ENCODE measurements around the gene TTLL11.

Gene TTLL11, protein sequence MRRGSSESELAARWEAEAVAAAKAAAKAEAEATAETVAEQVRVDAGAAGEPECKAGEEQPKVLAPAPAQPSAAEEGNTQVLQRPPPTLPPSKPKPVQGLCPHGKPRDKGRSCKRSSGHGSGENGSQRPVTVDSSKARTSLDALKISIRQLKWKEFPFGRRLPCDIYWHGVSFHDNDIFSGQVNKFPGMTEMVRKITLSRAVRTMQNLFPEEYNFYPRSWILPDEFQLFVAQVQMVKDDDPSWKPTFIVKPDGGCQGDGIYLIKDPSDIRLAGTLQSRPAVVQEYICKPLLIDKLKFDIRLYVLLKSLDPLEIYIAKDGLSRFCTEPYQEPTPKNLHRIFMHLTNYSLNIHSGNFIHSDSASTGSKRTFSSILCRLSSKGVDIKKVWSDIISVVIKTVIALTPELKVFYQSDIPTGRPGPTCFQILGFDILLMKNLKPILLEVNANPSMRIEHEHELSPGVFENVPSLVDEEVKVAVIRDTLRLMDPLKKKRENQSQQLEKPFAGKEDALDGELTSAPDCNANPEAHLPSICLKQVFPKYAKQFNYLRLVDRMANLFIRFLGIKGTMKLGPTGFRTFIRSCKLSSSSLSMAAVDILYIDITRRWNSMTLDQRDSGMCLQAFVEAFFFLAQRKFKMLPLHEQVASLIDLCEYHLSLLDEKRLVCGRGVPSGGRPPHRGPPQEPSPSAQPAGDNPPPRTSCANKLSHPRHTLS

DNA sequence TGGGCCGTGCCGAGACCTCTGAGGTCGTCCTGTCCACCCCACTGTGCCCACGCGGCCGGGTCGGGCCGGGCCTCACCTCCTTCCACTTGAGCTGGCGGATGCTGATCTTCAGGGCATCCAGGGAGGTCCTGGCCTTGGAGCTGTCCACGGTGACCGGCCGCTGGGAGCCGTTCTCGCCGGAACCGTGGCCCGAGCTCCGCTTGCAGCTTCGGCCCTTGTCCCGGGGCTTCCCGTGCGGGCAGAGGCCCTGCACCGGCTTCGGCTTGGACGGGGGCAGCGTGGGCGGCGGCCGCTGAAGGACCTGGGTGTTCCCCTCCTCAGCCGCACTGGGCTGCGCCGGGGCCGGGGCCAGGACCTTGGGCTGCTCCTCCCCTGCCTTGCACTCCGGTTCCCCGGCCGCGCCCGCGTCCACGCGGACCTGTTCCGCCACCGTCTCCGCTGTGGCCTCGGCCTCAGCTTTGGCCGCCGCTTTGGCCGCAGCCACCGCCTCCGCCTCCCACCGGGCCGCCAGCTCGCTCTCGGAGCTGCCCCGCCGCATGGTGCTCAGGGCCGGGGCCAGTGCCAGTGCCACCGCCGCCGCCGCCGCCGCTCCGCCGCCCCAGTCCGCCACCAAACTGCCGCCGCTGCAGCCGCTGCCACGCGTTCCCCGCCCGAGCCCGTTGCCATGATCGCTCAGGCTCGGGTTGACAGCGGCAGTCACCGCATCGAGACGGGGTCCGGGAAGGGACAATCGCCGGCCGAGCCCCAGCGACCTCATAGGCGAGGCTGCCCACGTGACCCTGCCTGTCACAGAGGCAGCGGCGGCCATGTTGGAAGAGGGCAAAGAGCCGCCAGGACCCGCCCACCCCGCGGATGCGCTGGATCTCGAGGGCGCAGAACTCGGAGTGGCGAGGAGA lies at the start of gene TTLL11:
TSS of gene TTLL11 (minus strand) at position 698 of the 896 bp plus-strand sequence. CDS start at position 538, 160 bp downstream.
- peak; percentile 98 for DNase-seq

DNA sequence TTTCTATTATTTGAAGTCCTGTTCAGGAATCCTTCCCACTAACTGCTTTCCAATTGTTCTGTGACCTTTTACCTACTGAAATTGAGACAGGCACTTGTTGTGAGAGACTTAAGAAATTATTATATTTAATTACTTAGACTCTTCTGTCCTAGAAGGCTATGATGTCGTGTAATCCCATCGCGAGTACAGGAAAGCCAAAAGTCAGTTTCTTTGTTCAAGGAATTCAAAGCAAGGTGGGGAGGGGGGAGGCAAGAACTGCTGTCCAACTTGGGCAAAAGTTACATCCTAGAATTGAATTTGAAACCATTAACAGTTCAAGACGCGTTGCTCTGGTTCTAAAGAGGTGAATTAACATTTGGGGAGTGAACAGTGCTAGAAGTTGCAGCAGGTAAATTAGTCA lies 48.6 kb upstream of the TTLL11 start:
- no peak for DNase-seq

- no peak for DNase-seq
Observed at GRCh38 chr9:122140368-122141193, 47.5 kb upstream of the TTLL11 start.

- no peak for DNase-seq
Observed at GRCh38 chr9:122138560-122139268, 45.6 kb upstream of the TTLL11 start.

DNA sequence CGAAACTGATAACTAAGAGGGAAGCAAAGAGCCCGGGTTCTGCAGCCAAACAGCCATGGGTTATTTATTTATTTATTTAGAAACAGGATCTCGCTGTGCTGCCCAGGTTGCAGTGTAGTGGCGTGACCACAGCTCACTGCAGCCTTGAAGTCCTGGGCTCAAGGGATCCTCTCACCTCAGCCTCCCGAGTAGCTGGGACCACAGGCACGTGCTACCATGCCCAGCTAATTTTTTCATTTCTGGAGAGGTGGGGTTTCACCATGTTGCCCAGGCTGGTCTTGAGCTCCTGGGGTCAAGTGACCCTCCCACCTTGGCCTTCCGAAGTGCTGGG lies 42.4 kb upstream of the TTLL11 start:
- DNase-seq: no peak

- DNase-seq: no peak
Observed at GRCh38 chr9:122134822-122135528, 41.9 kb upstream of the TTLL11 start.

- DNase-seq: no peak
Observed at GRCh38 chr9:122133984-122134535, 41.0 kb upstream of the TTLL11 start.

DNA sequence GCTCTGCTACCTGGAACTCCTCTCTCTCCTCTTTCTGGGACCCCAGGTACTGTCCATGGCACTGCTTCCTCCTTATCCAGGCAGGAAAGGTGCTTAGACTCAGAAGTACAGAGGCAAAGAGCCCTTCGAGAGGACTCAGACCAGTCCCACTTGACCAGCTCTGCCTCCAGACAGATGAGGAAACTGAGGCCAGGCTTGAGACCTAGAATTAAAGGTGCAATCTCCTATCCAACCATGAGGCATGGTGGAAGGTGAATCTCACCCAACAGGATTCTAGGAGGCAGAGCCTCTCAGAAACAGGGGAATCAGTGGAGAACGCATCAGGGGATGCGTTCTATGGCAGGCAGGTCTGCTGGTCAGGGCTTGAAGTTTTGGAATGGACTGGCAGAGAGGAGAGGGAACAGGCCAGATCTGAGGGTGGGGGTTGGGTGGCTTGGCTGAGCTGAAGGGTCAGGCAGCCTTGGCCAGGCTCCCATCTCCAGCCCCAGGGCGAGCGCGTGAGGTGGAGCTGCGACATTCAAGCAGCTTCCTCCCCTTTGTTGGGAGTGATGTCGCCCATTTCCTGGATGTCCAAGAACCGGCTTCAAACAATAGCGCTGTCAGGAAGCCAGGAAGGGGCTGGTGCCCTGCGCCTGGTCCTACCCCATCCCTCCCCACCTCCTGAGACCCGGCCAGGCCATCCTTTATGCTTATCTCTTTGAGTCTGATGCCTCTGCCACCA lies 40.3 kb upstream of the TTLL11 start:
- no peak for DNase-seq

DNA sequence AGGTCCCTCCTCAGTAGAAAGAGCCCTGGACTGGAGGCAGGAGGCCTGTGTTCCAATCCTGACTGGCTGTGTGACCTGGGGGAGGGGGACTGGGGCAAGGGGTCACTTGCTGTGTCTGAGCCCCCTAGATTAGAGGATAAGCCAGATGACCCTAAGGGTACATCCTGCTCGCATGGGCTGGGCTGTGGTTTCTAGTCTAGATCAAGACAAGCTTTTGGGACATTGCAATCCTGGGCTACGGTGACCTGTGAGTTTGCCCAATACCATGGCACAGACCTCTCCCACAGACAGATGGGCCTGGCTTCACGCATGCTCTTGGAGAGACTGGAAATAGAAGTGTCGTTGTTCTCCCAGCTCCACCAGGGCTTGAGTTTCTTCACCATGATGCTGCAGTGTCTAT lies 39.4 kb upstream of the TTLL11 start:
- no peak for DNase-seq

DNA sequence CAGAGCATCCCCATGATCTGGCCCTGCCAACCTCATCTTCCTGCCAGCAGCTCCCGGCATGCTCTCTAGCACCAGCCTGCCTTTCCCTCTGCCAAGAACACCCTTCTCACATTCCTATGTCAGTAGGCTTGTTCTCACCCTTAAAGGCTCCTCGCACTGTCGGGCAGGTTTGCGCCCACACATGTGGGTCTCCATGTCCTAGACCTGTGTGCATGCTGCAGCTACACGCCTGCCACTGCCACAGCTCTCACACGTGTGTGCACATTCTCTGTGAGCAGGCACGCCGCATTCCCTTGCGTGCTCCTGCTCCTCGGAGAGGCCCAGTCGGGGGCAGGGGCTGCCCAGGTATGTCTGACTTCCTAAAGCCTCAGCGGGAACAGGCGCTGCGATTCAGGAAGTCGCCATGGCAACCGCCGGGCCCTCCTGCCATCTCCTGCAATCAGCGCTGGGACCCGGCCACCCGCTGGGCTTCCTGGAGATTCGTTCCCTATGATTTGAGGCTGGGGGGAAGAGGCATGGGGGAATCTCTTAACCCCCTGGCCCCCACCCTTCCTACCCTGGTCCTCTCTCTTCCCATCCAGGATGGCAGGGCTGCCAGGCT lies 38.4 kb upstream of the TTLL11 start:
- DNase-seq: no peak

DNA sequence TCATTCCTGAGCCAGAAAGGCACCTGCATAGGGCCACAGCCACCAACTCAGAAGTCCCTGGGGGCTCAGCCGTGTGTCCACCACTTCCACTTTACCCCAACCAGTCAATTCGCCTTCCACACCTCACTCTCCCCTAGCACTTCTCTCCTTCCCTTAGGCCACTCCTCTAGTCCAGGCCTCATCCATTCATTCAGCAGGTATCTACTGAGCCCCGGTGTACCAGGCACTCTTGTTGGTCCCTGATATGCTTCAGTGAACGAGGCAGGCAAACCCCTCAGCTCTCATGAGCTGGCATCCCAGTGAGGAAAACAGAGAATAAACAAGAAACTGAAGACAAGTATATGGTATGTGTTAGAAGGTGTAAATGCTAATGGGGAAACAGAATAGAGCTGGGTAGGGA lies 37.7 kb upstream of the TTLL11 start:
- no peak for DNase-seq

DNA sequence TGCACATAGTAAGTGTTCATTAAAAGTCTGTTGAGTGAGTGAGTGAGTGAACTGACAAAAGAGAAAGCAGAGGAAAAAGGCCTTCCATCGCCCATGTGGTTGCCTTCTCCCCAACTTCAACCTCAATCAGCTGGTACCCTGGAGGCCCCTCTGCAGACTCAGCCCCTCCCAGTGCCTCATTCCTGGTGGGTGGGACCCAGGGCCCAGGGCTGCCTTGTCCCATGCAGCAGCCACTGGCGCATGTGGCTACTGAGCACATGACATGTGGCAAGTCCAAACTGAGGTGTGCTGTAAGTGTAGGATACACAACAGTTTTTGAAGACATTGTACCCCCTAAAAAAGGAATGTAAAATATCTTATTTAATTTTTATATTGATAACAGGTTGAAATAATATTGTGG lies 36.9 kb upstream of the TTLL11 start:
- DNase-seq: no peak

GRCh38 chr9:122128969-122129343 lies 35.8 kb upstream of the TTLL11 start:
- DNase-seq: no peak

GRCh38 chr9:122128007-122128968 lies 35.2 kb upstream of the TTLL11 start:
- no peak for DNase-seq

DNA sequence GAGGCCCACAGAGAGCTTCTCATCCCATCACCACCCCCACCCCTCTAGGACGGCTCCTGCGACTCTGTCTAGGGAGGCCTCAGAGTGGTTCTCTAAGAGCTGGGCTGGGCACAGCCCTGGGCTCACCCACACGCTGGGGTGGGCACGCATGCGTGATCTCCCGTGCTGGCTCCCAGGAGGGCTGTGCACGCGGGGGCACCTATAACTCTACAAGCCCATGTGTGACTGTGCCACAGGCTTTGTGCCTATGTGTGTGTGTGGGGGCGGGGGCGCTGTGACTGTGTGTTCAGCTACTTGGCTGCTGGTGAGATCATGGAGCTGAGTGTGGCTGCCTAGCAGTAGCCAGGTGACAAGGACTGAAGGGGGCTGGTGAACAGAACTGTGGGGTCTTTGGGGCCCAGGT lies 34.3 kb upstream of the TTLL11 start:
- peak; percentile 59 for DNase-seq

- peak; percentile 32 for DNase-seq
Observed at GRCh38 chr9:122126331-122127261, 33.5 kb upstream of the TTLL11 start.

Measured in hematopoietic multipotent progenitor cell treated with erythropoietin and hydrocortisone succinate and interleukin-3 and kit ligand, for 6 days (in vitro differentiated cells).